Activated CD8-positive, alpha-beta memory T cell treated with anti-CD3 and anti-CD28 coated beads, Interleukin-2, amount 50 U/mL, for 24 hours (primary cell): ENCODE data around the gene NAPEPLD.
"Not testable (repeated sequence)": the region's sequence is repeated elsewhere in the genome, so short reads cannot be mapped to it uniquely, and the experiment has no call there.

Experiments used
- DNase-seq: peaks from one replicate; pipeline ENCODE4 v3.0.0-alpha.2; 2020; ENCODE audit errors: extremely low read depth

The NAPEPLD gene

GRCh38 chr7:103148994-103149807 lies at the start of gene NAPEPLD:
TSS of gene NAPEPLD (minus strand) at chr7:103149099. CDS start at chr7:103128776, 20,323 bp downstream.
- DNase-seq, result no peak

- not testable (repeated sequence) for DNase-seq
These were observed 49.2 kb upstream of the NAPEPLD start for GRCh38 chr7:103198079-103198478.

- DNase-seq, result not testable (repeated sequence)
These were observed 46.5 kb upstream of the NAPEPLD start for GRCh38 chr7:103195364-103195763.

GRCh38 chr7:103172415-103173146 lies 23.7 kb upstream of the NAPEPLD start:
- DNase-seq, result not testable (repeated sequence)

- DNase-seq, result not testable (repeated sequence)
These were observed 23.0 kb upstream of the NAPEPLD start for GRCh38 chr7:103171695-103172414.

GRCh38 chr7:103166921-103167544 lies 18.1 kb upstream of the NAPEPLD start:
- DNase-seq, result not testable (repeated sequence)

- DNase-seq, result not testable (repeated sequence)
These were observed 14.4 kb upstream of the NAPEPLD start for GRCh38 chr7:103163087-103163825.

GRCh38 chr7:103162641-103163040 lies 13.7 kb upstream of the NAPEPLD start:
- not testable (repeated sequence) for DNase-seq

- not testable (repeated sequence) for DNase-seq
These were observed 13.2 kb upstream of the NAPEPLD start for GRCh38 chr7:103161998-103162616.

GRCh38 chr7:103159072-103159471 lies 10.2 kb upstream of the NAPEPLD start:
- not testable (repeated sequence) for DNase-seq

- DNase-seq, result not testable (repeated sequence)
These were observed 6.6 kb upstream of the NAPEPLD start for GRCh38 chr7:103155331-103156024.

- no peak for DNase-seq
These were observed 5.1 kb upstream of the NAPEPLD start for GRCh38 chr7:103154042-103154441.

- not testable (repeated sequence) for DNase-seq
These were observed 4.1 kb upstream of the NAPEPLD start for GRCh38 chr7:103152744-103153617.

- DNase-seq, result not testable (repeated sequence)
These were observed 3.2 kb upstream of the NAPEPLD start for GRCh38 chr7:103151993-103152676.

GRCh38 chr7:103150192-103150591 lies 1.3 kb upstream of the NAPEPLD start:
- no peak for DNase-seq

- no peak for DNase-seq
These were observed 895 bp upstream of the NAPEPLD start for GRCh38 chr7:103149808-103150180.

GRCh38 chr7:103148131-103148993 lies 537 bp downstream of the NAPEPLD start:
- DNase-seq, result no peak
